Hepatocyte (in vitro differentiated cells): ENCODE measurements around the gene ERCC6L.

Experiments
- EZH2 ChIP-seq: fragments of 200-600 bp; sonication (generic); IDR thresholded peaks from 2 replicates; pipeline ENCODE4 v1.6.1; 2016; ENCODE audit warnings: antibody characterized with exemption, mild to moderate bottlenecking, borderline replicate concordance
- TF ChIP-seq, protein P1 (sequence below): fragments of 200-600 bp; sonication (generic); IDR thresholded peaks from 2 replicates; pipeline ENCODE4 v1.5.1; 2016; ENCODE audit warnings: antibody characterized with exemption, mild to moderate bottlenecking; ENCODE audit not compliant: poor library complexity

DNA sequence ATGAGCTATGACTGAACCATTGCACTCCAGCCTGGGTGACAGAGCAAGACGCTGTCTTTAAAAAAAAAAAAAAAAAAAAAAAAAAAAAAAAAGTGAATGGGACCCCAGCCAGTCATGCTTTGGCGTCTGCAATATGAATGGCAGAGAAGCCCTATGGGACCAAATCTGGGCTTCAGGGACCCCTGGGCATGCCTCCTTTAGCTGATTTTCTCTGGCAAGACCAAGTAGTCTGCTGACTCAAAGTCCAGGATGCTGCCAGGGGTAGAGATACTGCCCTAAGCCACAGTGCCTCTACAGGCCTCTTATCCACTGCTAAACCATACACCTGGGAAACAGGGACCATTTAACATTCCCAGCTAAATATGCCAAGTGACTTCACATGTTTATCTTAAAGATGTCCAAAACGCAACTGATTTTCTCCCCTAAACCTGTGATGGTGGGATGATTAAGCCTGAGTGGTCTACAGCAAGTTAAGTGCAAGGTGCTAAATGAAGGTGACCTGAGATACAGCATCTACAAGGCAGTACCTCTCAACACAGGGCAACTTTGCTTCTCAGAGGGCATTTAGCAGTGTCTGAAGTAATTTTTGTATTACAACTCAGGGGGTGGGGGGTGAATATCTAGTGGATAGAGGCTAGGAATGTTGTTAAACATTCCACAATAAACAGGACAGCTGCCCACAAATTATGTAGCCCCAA is 32.4 kb upstream of the ERCC6L start:
- TF ChIP-seq, protein P1, sequence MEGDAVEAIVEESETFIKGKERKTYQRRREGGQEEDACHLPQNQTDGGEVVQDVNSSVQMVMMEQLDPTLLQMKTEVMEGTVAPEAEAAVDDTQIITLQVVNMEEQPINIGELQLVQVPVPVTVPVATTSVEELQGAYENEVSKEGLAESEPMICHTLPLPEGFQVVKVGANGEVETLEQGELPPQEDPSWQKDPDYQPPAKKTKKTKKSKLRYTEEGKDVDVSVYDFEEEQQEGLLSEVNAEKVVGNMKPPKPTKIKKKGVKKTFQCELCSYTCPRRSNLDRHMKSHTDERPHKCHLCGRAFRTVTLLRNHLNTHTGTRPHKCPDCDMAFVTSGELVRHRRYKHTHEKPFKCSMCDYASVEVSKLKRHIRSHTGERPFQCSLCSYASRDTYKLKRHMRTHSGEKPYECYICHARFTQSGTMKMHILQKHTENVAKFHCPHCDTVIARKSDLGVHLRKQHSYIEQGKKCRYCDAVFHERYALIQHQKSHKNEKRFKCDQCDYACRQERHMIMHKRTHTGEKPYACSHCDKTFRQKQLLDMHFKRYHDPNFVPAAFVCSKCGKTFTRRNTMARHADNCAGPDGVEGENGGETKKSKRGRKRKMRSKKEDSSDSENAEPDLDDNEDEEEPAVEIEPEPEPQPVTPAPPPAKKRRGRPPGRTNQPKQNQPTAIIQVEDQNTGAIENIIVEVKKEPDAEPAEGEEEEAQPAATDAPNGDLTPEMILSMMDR: no peak
- TF ChIP-seq EZH2: no peak
